Brain pericyte (primary cell): ENCODE data around the gene CFAP69.

Experiments
- DNase-seq: peaks from one replicate; pipeline ENCODE4 v3.0.0-alpha.2; 2012; ENCODE audit warnings: low read depth, low spot score

The CFAP69 gene

GRCh38 chr7:90244909-90245851 is at the start of gene CFAP69:
CFAP69 (plus strand) TSS chr7:90245174; CDS start chr7:90245425, 251 bp downstream.
- DNase-seq = peak; percentile 51

GRCh38 chr7:90201500-90202195 is 43.3 kb upstream of the CFAP69 start:
- DNase-seq = no peak

GRCh38 chr7:90207956-90208355 is 37.0 kb upstream of the CFAP69 start:
- no peak for DNase-seq

- no peak for DNase-seq
Observed at GRCh38 chr7:90209776-90210175, 35.2 kb upstream of the CFAP69 start.

GRCh38 chr7:90210475-90210874 is 34.5 kb upstream of the CFAP69 start:
- DNase-seq = no peak

GRCh38 chr7:90210981-90211380 is 34.0 kb upstream of the CFAP69 start:
- peak; percentile 1 for DNase-seq

- DNase-seq = peak; percentile 60
Observed at GRCh38 chr7:90211391-90212148, 33.4 kb upstream of the CFAP69 start, which contains the start of gene STEAP2. STEAP2 (plus strand) TSS chr7:90211740; CDS start chr7:90225083, 13,343 bp downstream.

GRCh38 chr7:90212149-90212495 is 32.9 kb upstream of the CFAP69 start:
- no peak for DNase-seq

- no peak for DNase-seq
Observed at GRCh38 chr7:90213521-90213920, 31.5 kb upstream of the CFAP69 start.

- no peak for DNase-seq
Observed at GRCh38 chr7:90216080-90216674, 28.8 kb upstream of the CFAP69 start.

GRCh38 chr7:90216771-90217170 is 28.2 kb upstream of the CFAP69 start:
- no peak for DNase-seq

GRCh38 chr7:90222390-90222789 is 22.6 kb upstream of the CFAP69 start:
- DNase-seq = no peak

- no peak for DNase-seq
Observed at GRCh38 chr7:90222811-90223725, 21.9 kb upstream of the CFAP69 start.

GRCh38 chr7:90224195-90224594 is 20.8 kb upstream of the CFAP69 start:
- no peak for DNase-seq

- DNase-seq = no peak
Observed at GRCh38 chr7:90225181-90225580, 19.8 kb upstream of the CFAP69 start.

GRCh38 chr7:90225601-90226000 is 19.4 kb upstream of the CFAP69 start:
- no peak for DNase-seq

- no peak for DNase-seq
Observed at GRCh38 chr7:90227259-90227658, 17.7 kb upstream of the CFAP69 start.

GRCh38 chr7:90229682-90230081 is 15.3 kb upstream of the CFAP69 start:
- DNase-seq = no peak

- DNase-seq = no peak
Observed at GRCh38 chr7:90230834-90231233, 14.1 kb upstream of the CFAP69 start.

- no peak for DNase-seq
Observed at GRCh38 chr7:90231304-90231703, 13.7 kb upstream of the CFAP69 start.

- DNase-seq = no peak
Observed at GRCh38 chr7:90232430-90232829, 12.5 kb upstream of the CFAP69 start.
